Measurements from ENCODE around the gene CD151.
A peak's percentile ranks its signal among the peaks of the same experiment; 100 is the strongest.

- TF ChIP-seq ZNF263 (CRISPR knock-in tag; IDR thresholded peaks at IDR 0.05; ENCODE audit: low read depth) = no peak
- no peak for TF ChIP-seq MAX (CRISPR knock-in tag; IDR thresholded peaks at IDR 0.05)
- TF ChIP-seq CTCF (IDR thresholded peaks at IDR 0.05) = no peak
- TF ChIP-seq CBFB (CRISPR knock-in tag; IDR thresholded peaks at IDR 0.05; ENCODE audit: low read depth) = no peak
- TF ChIP-seq PREB (CRISPR knock-in tag; IDR thresholded peaks at IDR 0.05; ENCODE audit: borderline replicate concordance) = no peak
- TF ChIP-seq HMGXB4 (CRISPR knock-in tag; IDR thresholded peaks at IDR 0.05) = peak; percentile 43; the same call in 1 of the 2 replicates
- TF ChIP-seq ZNF396 (CRISPR knock-in tag; IDR thresholded peaks at IDR 0.05; ENCODE audit: borderline replicate concordance) = no peak
- TF ChIP-seq NFYB (CRISPR knock-in tag; conservative IDR thresholded peaks at IDR 0.05; ENCODE audit: low read depth) = no peak
- no peak for TF ChIP-seq E2F5 (CRISPR knock-in tag; IDR thresholded peaks at IDR 0.05)
- no peak for TF ChIP-seq OVOL2 (CRISPR knock-in tag; IDR thresholded peaks at IDR 0.05; ENCODE audit: borderline replicate concordance)
- no peak for TF ChIP-seq FOXP4 (CRISPR knock-in tag; IDR thresholded peaks at IDR 0.05)
- no peak for TF ChIP-seq ATF3 (CRISPR knock-in tag; conservative IDR thresholded peaks at IDR 0.05)
- TF ChIP-seq USF2 (CRISPR knock-in tag; IDR thresholded peaks at IDR 0.05) = no peak
Measured at GRCh38 chr11:824292-824880, 8.4 kb upstream of the CD151 start.

Data from WTC11 (cell line).